Mesendoderm (in vitro differentiated cells): ENCODE measurements around the gene MED9.
"Not testable (repeated sequence)": the region's sequence is repeated elsewhere in the genome, so short reads cannot be mapped to it uniquely, and the experiment has no call there.

Experiments
- DNase-seq: peaks from one replicate; pipeline ENCODE4 v3.0.0; 2013
- H2AK5ac ChIP-seq: 2 replicates; pipeline ENCODE4 v1.6.1; 2013; ENCODE audit warnings: low read length, inconsistent platforms
- H2BK120ac ChIP-seq: 2 replicates; pipeline ENCODE4 v1.6.1; 2013; ENCODE audit warnings: low read depth, mild to moderate bottlenecking, low read length, moderate library complexity, mixed read lengths
- H2BK15ac ChIP-seq: replicated peaks from 2 replicates; pipeline ENCODE4 v1.6.1; 2013; ENCODE audit warnings: low read depth, mild to moderate bottlenecking, moderate library complexity
- H2BK5ac ChIP-seq: 2 replicates; pipeline ENCODE4 v1.6.1; 2013; ENCODE audit warnings: low read length, inconsistent platforms
- H3K18ac ChIP-seq: 2 replicates; pipeline ENCODE4 v1.6.1; 2013; ENCODE audit warnings: mild to moderate bottlenecking, low read length, mixed read lengths
- H3K23ac ChIP-seq: one replicate; pipeline ENCODE4 v1.6.1; 2013; ENCODE audit warnings: low read length
- H3K27ac ChIP-seq: 2 replicates; pipeline ENCODE4 v1.5.1; 2013; ENCODE audit warnings: low read depth, mild to moderate bottlenecking, inconsistent platforms, low read length, moderate library complexity
- H3K27me3 ChIP-seq: 2 replicates; pipeline ENCODE4 v1.6.1; 2013; ENCODE audit warnings: low read length, control low read depth, mild to moderate bottlenecking, inconsistent platforms; ENCODE audit not compliant: insufficient read depth, poor library complexity
- H3K36me3 ChIP-seq: 2 replicates; pipeline ENCODE4 v1.6.1; 2013; ENCODE audit warnings: low read length, inconsistent platforms; ENCODE audit not compliant: control insufficient read depth, insufficient read depth
- H3K4ac ChIP-seq: one replicate; pipeline ENCODE4 v1.6.1; 2013; ENCODE audit warnings: low read depth, mild to moderate bottlenecking, low read length, moderate library complexity
- H3K4me1 ChIP-seq: 2 replicates; pipeline ENCODE4 v1.6.1; 2013; ENCODE audit warnings: low read depth, low read length, inconsistent platforms; ENCODE audit not compliant: control insufficient read depth
- H3K4me2 ChIP-seq: 2 replicates; pipeline ENCODE4 v1.6.1; 2013; ENCODE audit warnings: low read length
- H3K4me3 ChIP-seq: 2 replicates; pipeline ENCODE4 v1.5.1; 2013; ENCODE audit warnings: mild to moderate bottlenecking, low read length
- H3K56ac ChIP-seq: one replicate; pipeline ENCODE4 v1.6.1; 2013; ENCODE audit warnings: low read length
- H3K79me1 ChIP-seq: 2 replicates; pipeline ENCODE4 v1.6.1; 2013; ENCODE audit warnings: low read length, inconsistent platforms
- H3K79me2 ChIP-seq: 2 replicates; pipeline ENCODE4 v1.6.1; 2013; ENCODE audit warnings: mild to moderate bottlenecking, low read length; ENCODE audit not compliant: control insufficient read depth, insufficient read depth
- H3K9ac ChIP-seq: 2 replicates; pipeline ENCODE4 v1.6.1; 2013; ENCODE audit warnings: low read length, inconsistent platforms
- H4K5ac ChIP-seq: one replicate; pipeline ENCODE4 v1.6.1; 2013; ENCODE audit warnings: low read length
- H4K8ac ChIP-seq: one replicate; pipeline ENCODE4 v1.6.1; 2013; ENCODE audit warnings: low read depth, mild to moderate bottlenecking, control low read depth, low read length, moderate library complexity
- WGBS: extraction: QIAGEN DNeasy Blood & Tissue Kit; methylation state at CpG from one replicate; pipeline ENCODE4 v1.1.7; 2013; ENCODE audit warnings: low lambda C conversion rate, missing lambda C conversion rate; ENCODE audit not compliant: insufficient coverage; ENCODE audit errors: extremely low coverage; 5-methylcytosine and 5-hydroxymethylcytosine counted together

The MED9 gene

DNA sequence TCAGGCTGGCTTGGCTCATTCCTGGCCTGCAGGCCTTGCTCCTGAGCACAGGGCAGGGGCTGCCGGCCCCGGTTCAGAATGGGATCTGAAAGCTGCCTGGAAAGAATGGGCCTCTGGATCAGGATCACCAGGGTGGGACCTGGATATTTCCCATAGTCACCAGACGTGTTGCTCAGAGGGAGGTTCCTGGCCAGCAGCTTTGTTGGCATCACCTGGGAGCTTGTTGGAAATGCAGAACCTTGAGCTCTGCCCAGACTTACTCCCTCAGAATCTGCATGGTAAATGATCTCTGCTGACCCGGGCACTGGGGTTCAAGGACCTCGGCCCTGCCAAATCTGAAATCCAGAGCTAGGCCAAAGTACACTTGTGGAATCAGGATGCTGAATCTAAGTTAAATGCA lies 29.5 kb upstream of the MED9 start:
- H2BK120ac ChIP-seq: no peak overlapping the region
- DNase-seq: no peak
- no peak overlapping the region for H3K56ac ChIP-seq
- no peak overlapping the region for H3K18ac ChIP-seq
- H3K9ac ChIP-seq: no peak overlapping the region
- H3K23ac ChIP-seq: no peak overlapping the region
- no peak overlapping the region for H4K8ac ChIP-seq
- H3K4me3 ChIP-seq: no peak overlapping the region
- H3K4me1 ChIP-seq: peaks cover 5% of the 10 kb centered on the region
- H3K27ac ChIP-seq: no peak overlapping the region
- H2BK5ac ChIP-seq: no peak overlapping the region
- no peaks in the 10 kb centered on the region for H3K36me3 ChIP-seq
- WGBS: no CpG with 5 or more reads among the region's 5 CpGs
- H2BK15ac ChIP-seq: no peak overlapping the region
- no peaks in the 10 kb centered on the region for H3K79me2 ChIP-seq
- H4K5ac ChIP-seq: no peak overlapping the region
- no peak overlapping the region for H3K4me2 ChIP-seq
- H3K27me3 ChIP-seq: no peaks in the 10 kb centered on the region
- H3K4ac ChIP-seq: no peak overlapping the region
- no peaks in the 10 kb centered on the region for H3K79me1 ChIP-seq
- no peak overlapping the region for H2AK5ac ChIP-seq

DNA sequence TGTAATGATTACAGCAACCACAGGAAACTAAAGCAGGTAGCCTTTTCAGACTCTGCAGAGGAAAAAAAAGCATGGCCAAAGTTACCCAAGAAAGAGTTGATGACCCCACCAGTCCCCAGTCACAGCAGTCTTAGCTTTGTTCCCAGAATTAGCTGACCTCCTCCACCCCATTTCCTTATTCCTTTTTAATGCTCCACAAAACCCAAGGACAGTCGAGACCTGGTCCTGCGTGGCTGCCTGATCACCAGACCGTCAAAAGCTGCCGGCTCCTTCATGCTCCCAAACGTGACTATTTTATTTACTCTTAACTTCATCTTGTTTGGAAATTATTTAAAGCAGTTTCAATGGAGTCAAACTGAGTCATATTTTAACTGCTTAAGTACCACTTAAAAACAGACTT lies 28.7 kb upstream of the MED9 start:
- DNase-seq: no peak
- no peak overlapping the region for H3K9ac ChIP-seq
- H2BK15ac ChIP-seq: no peak overlapping the region
- H3K23ac ChIP-seq: no peak overlapping the region
- no peak overlapping the region for H2BK120ac ChIP-seq
- peaks cover 5% of the 10 kb centered on the region for H3K4me1 ChIP-seq
- H4K5ac ChIP-seq: no peak overlapping the region
- no peak overlapping the region for H3K4ac ChIP-seq
- no peak overlapping the region for H3K18ac ChIP-seq
- WGBS: no CpG with 5 or more reads among the region's 5 CpGs
- no peak overlapping the region for H3K56ac ChIP-seq
- H2BK5ac ChIP-seq: no peak overlapping the region
- no peaks in the 10 kb centered on the region for H3K79me1 ChIP-seq
- no peaks in the 10 kb centered on the region for H3K27me3 ChIP-seq
- no peak overlapping the region for H3K4me3 ChIP-seq
- no peak overlapping the region for H4K8ac ChIP-seq
- H3K79me2 ChIP-seq: no peaks in the 10 kb centered on the region
- no peak overlapping the region for H3K4me2 ChIP-seq
- no peak overlapping the region for H3K27ac ChIP-seq
- no peaks in the 10 kb centered on the region for H3K36me3 ChIP-seq
- H2AK5ac ChIP-seq: no peak overlapping the region

- no peak overlapping the region for H3K23ac ChIP-seq
- H3K56ac ChIP-seq: no peak overlapping the region
- H3K4me3 ChIP-seq: no peak overlapping the region
- peaks cover 5% of the 10 kb centered on the region for H3K4me1 ChIP-seq
- H3K79me2 ChIP-seq: no peaks in the 10 kb centered on the region
- no peak overlapping the region for H2BK5ac ChIP-seq
- no peak overlapping the region for H2AK5ac ChIP-seq
- H3K4me2 ChIP-seq: no peak overlapping the region
- H3K9ac ChIP-seq: no peak overlapping the region
- no peak overlapping the region for H3K18ac ChIP-seq
- H3K27ac ChIP-seq: no peak overlapping the region
- no peak overlapping the region for H4K5ac ChIP-seq
- no CpG with 5 or more reads among the region's 4 CpGs for WGBS
- no peaks in the 10 kb centered on the region for H3K79me1 ChIP-seq
- no peaks in the 10 kb centered on the region for H3K27me3 ChIP-seq
- no peak for DNase-seq
- H4K8ac ChIP-seq: no peak overlapping the region
- no peak overlapping the region for H2BK15ac ChIP-seq
- no peak overlapping the region for H2BK120ac ChIP-seq
- H3K36me3 ChIP-seq: no peaks in the 10 kb centered on the region
- H3K4ac ChIP-seq: no peak overlapping the region
Measured at GRCh38 chr17:17448723-17449122, 28.1 kb upstream of the MED9 start.

DNA sequence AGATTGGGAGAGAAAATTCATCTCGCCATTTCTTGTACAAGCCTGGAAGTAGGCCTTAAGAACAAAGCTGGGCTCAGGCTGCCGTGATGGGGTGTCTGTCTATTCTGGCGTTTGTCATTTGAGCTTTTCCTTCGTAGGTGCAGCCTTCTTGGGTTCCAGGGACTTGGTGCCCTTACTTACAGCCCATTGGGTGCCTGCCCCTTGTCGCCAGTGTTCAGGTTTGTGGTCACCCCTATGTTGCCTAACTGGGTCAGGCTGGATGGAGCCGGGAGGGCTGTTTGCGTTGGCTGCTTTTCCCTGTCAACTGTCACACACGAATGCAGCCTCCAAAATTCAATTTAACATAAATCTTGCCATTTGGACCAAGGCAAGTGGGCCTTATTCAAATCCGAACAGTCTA lies 23.7 kb upstream of the MED9 start:
- DNase-seq: no peak
- Histone ChIP-seq H4K5ac (no peak overlapping the region), H2BK120ac (no peak overlapping the region), H3K18ac (no peak overlapping the region), H3K79me1 (no peaks in the 10 kb centered on the region), H2BK15ac (no peak overlapping the region), H3K79me2 (no peaks in the 10 kb centered on the region), H3K36me3 (no peaks in the 10 kb centered on the region), H2AK5ac (no peak overlapping the region), H3K27me3 (no peaks in the 10 kb centered on the region), H3K9ac (no peak overlapping the region), H3K4me1 (no peaks in the 10 kb centered on the region), H3K27ac (no peak overlapping the region), H4K8ac (no peak overlapping the region), H3K4me2 (no peak overlapping the region), H3K23ac (no peak overlapping the region), H2BK5ac (no peak overlapping the region), H3K4ac (no peak overlapping the region), H3K4me3 (no peak overlapping the region), H3K56ac (no peak overlapping the region)
- WGBS: no CpG with 5 or more reads among the region's 9 CpGs

DNA sequence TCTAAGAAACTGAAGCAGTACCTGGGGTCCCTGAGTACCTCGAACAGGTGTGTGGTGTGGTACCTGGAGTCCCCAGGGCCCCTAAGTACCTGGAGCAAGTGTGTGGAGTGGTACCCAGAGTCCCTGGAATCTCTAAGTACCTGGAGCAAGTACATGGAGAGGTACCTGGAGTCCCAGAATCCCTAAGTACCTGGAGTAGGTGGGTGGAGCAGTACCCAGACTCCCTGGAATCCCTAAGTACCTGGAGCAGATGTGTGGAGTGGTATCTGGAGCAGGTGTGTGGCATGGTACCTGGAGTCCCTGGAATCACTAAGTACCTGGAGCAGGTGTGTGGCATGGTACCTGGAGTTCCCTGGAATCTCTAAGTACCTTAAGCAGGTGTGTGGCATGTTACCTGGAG lies 22.5 kb upstream of the MED9 start:
- H4K8ac ChIP-seq: no peak overlapping the region
- H2AK5ac ChIP-seq: no peak overlapping the region
- H3K4me2 ChIP-seq: no peak overlapping the region
- whole genome bisulfite sequencing: no CpG with 5 or more reads among the region's 1 CpG
- no peak overlapping the region for H3K18ac ChIP-seq
- H3K79me2 ChIP-seq: no peaks in the 10 kb centered on the region
- H3K27me3 ChIP-seq: no peaks in the 10 kb centered on the region
- H3K9ac ChIP-seq: no peak overlapping the region
- no peak overlapping the region for H3K4ac ChIP-seq
- H3K36me3 ChIP-seq: no peaks in the 10 kb centered on the region
- H2BK15ac ChIP-seq: no peak overlapping the region
- H4K5ac ChIP-seq: no peak overlapping the region
- H2BK120ac ChIP-seq: no peak overlapping the region
- no peak overlapping the region for H2BK5ac ChIP-seq
- no peak overlapping the region for H3K27ac ChIP-seq
- no peaks in the 10 kb centered on the region for H3K79me1 ChIP-seq
- H3K56ac ChIP-seq: no peak overlapping the region
- DNase-seq: no peak
- no peak overlapping the region for H3K23ac ChIP-seq
- no peak overlapping the region for H3K4me3 ChIP-seq
- H3K4me1 ChIP-seq: no peaks in the 10 kb centered on the region

GRCh38 chr17:17454700-17455099 lies 22.1 kb upstream of the MED9 start:
- H3K79me1 ChIP-seq, H4K8ac ChIP-seq, H3K4me2 ChIP-seq, H2BK120ac ChIP-seq, H4K5ac ChIP-seq, H3K27me3 ChIP-seq, H3K79me2 ChIP-seq, H2AK5ac ChIP-seq, H3K4me1 ChIP-seq, DNase-seq, H3K4ac ChIP-seq, H3K36me3 ChIP-seq, H3K18ac ChIP-seq, H2BK5ac ChIP-seq, H3K56ac ChIP-seq, H3K23ac ChIP-seq, H2BK15ac ChIP-seq, H3K9ac ChIP-seq, H3K4me3 ChIP-seq, H3K27ac ChIP-seq: not testable (repeated sequence)
- WGBS: no CpG with 5 or more reads among the region's 1 CpG
